IMR-90 (cell line): Measurements from ENCODE around the gene PLCG2. TPM values are rescaled to one million over a fixed set of nuclear protein-coding genes. Genes with fewer than 3 reads are reported as not detected.

Experiments used
- ATAC-seq: fragments of 200-7000 bp; cut with Tn5 transposase; 2 replicates; pipeline ENCODE4 v1.9.1; 2020; ENCODE audit warnings: low read depth, mild to moderate bottlenecking, moderate library complexity
- BruUV-seq: library from RNA; stranded (reverse); fragments of 400-500 nt; replicated peaks from 2 replicates; lab custom pipeline; 2021; lab: Mats Ljungman, UMichigan
- CTCF ChIA-PET: fragments of 300-600 bp; formaldehyde crosslinking; extraction: SDS; loops from one replicate; lab custom pipeline; 2021; ENCODE audit warnings: antibody characterized with exemption; lab: Yijun Ruan, JAX
- POLR2A ChIA-PET: fragments of 300-600 bp; sonication (Branson Sonifier 250); formaldehyde crosslinking; loops from one replicate; lab custom pipeline; 2022; ENCODE audit warnings: antibody characterized with exemption; ENCODE audit not compliant: unreplicated experiment; lab: Charles Lee
- DNase-seq: peaks from one replicate; pipeline ENCODE4 v3.0.0; 2013
- H2AFZ ChIP-seq: replicated peaks from 2 replicates; pipeline ENCODE3; 2013; ENCODE audit warnings: low read length, mild to moderate bottlenecking; ENCODE audit not compliant: poor library complexity
- H2AK5ac ChIP-seq: 2 replicates; pipeline ENCODE4 v1.6.1; 2013; ENCODE audit warnings: low read depth, low read length, inconsistent platforms
- H2AK9ac ChIP-seq: replicated peaks from 2 replicates; pipeline ENCODE3; 2013; ENCODE audit warnings: mild to moderate bottlenecking, low read depth, low read length, moderate library complexity; ENCODE audit not compliant: poor library complexity
- H2BK120ac ChIP-seq: 2 replicates; pipeline ENCODE4 v1.6.1; 2013; ENCODE audit warnings: low read depth, low read length, inconsistent platforms
- H2BK15ac ChIP-seq: 3 replicates; pipeline ENCODE4 v1.6.1; 2013; ENCODE audit warnings: low read depth, low read length, inconsistent platforms
- H2BK20ac ChIP-seq: 2 replicates; pipeline ENCODE4 v1.6.1; 2013; ENCODE audit warnings: low read depth, mild to moderate bottlenecking, inconsistent platforms, low read length, moderate library complexity
- H2BK5ac ChIP-seq: 2 replicates; pipeline ENCODE4 v1.6.1; 2013; ENCODE audit warnings: mild to moderate bottlenecking, low read depth, low read length, inconsistent platforms; ENCODE audit not compliant: poor library complexity, severe bottlenecking
- H3K14ac ChIP-seq: replicated peaks from 2 replicates; pipeline ENCODE4 v1.6.1; 2013; ENCODE audit warnings: low read depth, low read length, inconsistent platforms
- H3K18ac ChIP-seq: 2 replicates; pipeline ENCODE4 v1.6.1; 2013; ENCODE audit warnings: low read depth, low read length, control low read depth
- H3K23ac ChIP-seq: 2 replicates; pipeline ENCODE4 v1.6.1; 2013; ENCODE audit warnings: low read depth, low read length, inconsistent platforms
- H3K27ac ChIP-seq: 2 replicates; pipeline ENCODE4 v1.5.1; 2013; ENCODE audit warnings: mild to moderate bottlenecking, control low read depth, low read length; ENCODE audit not compliant: insufficient read depth
- H3K27me3 ChIP-seq: 2 replicates; pipeline ENCODE4 v1.6.1; 2013; ENCODE audit warnings: low read length; ENCODE audit not compliant: control insufficient read depth, insufficient read depth
- H3K36me3 ChIP-seq: 2 replicates; pipeline ENCODE4 v1.6.1; 2013; ENCODE audit warnings: low read length, mixed read lengths; ENCODE audit not compliant: control insufficient read depth, insufficient read depth
- H3K4ac ChIP-seq: 2 replicates; pipeline ENCODE4 v1.6.1; 2013; ENCODE audit warnings: low read depth, low read length, inconsistent platforms
- H3K4me1 ChIP-seq: 2 replicates; pipeline ENCODE4 v1.6.1; 2013; ENCODE audit warnings: low read length, mixed read lengths; ENCODE audit not compliant: control insufficient read depth, insufficient read depth
- H3K4me2 ChIP-seq: 2 replicates; pipeline ENCODE4 v1.6.1; 2013; ENCODE audit warnings: low read depth, mild to moderate bottlenecking, control low read depth, low read length, moderate library complexity
- H3K4me3 ChIP-seq: 2 replicates; pipeline ENCODE4 v1.5.1; 2013; ENCODE audit warnings: low read depth, mild to moderate bottlenecking, control low read depth, low read length, moderate library complexity; ENCODE audit not compliant: insufficient read depth
- H3K56ac ChIP-seq: 2 replicates; pipeline ENCODE4 v1.6.1; 2013; ENCODE audit warnings: low read length, inconsistent platforms; ENCODE audit not compliant: insufficient read depth; ENCODE audit errors: extremely low read depth
- H3K79me1 ChIP-seq, 2 experiments: 2 replicates each; pipeline ENCODE4 v1.6.1; 2013; ENCODE audit warnings: low read length in 2 of 2, inconsistent platforms in 1 of 2, low read depth in 1 of 2
- H3K9ac ChIP-seq: 2 replicates; pipeline ENCODE4 v1.6.1; 2013; ENCODE audit warnings: low read depth, low read length, control low read depth
- H3K9me1 ChIP-seq: 2 replicates; pipeline ENCODE4 v1.6.1; 2013; ENCODE audit warnings: low read length, inconsistent platforms; ENCODE audit not compliant: insufficient read depth
- H3K9me3 ChIP-seq: 2 replicates; pipeline ENCODE4 v1.6.1; 2013; ENCODE audit warnings: low read length; ENCODE audit not compliant: control insufficient read depth, insufficient read depth
- H4K20me1 ChIP-seq: 2 replicates; pipeline ENCODE4 v1.6.1; 2013; ENCODE audit warnings: low read length, inconsistent platforms; ENCODE audit not compliant: insufficient read depth
- H4K5ac ChIP-seq: 2 replicates; pipeline ENCODE4 v1.6.1; 2013; ENCODE audit warnings: mild to moderate bottlenecking, low read depth, low read length, control low read depth
- H4K8ac ChIP-seq, 2 experiments: 2 replicates each; pipeline ENCODE4 v1.6.1; 2013; ENCODE audit warnings: low read depth in 2 of 2, low read length in 2 of 2, control low read depth in 1 of 2, inconsistent platforms in 1 of 2
- H4K91ac ChIP-seq: 2 replicates; pipeline ENCODE4 v1.6.1; 2013; ENCODE audit warnings: low read depth, low read length, inconsistent platforms; ENCODE audit not compliant: insufficient read depth
- CEBPB ChIP-seq: IDR thresholded peaks from 2 replicates; pipeline ENCODE4 v1.6.1; 2012; ENCODE audit warnings: low read depth, low read length, improper control_type of control experiment
- CHD1 ChIP-seq: IDR thresholded peaks from 2 replicates; pipeline ENCODE4 v1.6.1; 2012; ENCODE audit warnings: low read depth, low read length, improper control_type of control experiment
- FOS ChIP-seq: fragments of 150-350 bp; IDR thresholded peaks from 2 replicates; pipeline ENCODE4 v1.6.1; 2016; ENCODE audit warnings: low read depth, low read length
- MAFK ChIP-seq: IDR thresholded peaks from 2 replicates; pipeline ENCODE4 v1.6.1; 2012; ENCODE audit warnings: low read depth, low read length, improper control_type of control experiment
- MXI1 ChIP-seq: IDR thresholded peaks from 2 replicates; pipeline ENCODE4 v1.6.1; 2012; ENCODE audit warnings: low read depth, mild to moderate bottlenecking, low read length, moderate library complexity, borderline replicate concordance
- NFE2L2 ChIP-seq: fragments of 150-350 bp; IDR thresholded peaks from 2 replicates; pipeline ENCODE4 v1.6.1; 2016; ENCODE audit warnings: low read depth, mild to moderate bottlenecking, low read length
- WGBS, 2 experiments: methylation state at CpG; one replicate each; pipeline versions ENCODE4 v1.1.5 to v1.1.7; 2013; ENCODE audit warnings: missing lambda C conversion rate in 2 of 2; ENCODE audit not compliant: insufficient read length in 1 of 2; ENCODE audit errors: extremely low coverage in 2 of 2; 5-methylcytosine and 5-hydroxymethylcytosine counted together
- dilution Hi-C: fragments of 300-500 bp; cut with HindIII; formaldehyde crosslinking; loops from one replicate; pipeline ENCODE4 v1.14.3; 2018; ENCODE audit warnings: low sequenced_read_pairs; ENCODE audit not compliant: unreplicated experiment
- in situ Hi-C: fragments of 300-500 bp; cut with MboI; formaldehyde crosslinking; loops from 3 replicates; pipeline ENCODE4 v1.14.3; 2019; ENCODE audit warnings: low sequenced_read_pairs, inconsistent platforms, mixed read lengths
- intact Hi-C: fragments of 100-400 bp; cut with micrococcal nuclease; formaldehyde crosslinking; loops from 2 replicates; pipeline ENCODE4 v1.10.0; 2022
- polyA plus RNA-seq, 3 experiments: library from polyadenylated mRNA; depleted of rRNA; stranded (reverse); fragments of >200 nt; gene quantifications; 2 replicates each; pipeline ENCODE4 v1.2.3, GENCODE V29; 2012; ENCODE audit warnings: low replicate concordance in 1 of 3
- total RNA-seq: library from RNA; depleted of rRNA; stranded (reverse); fragments of >200 nt; gene quantifications from 2 replicates; pipeline ENCODE4 v1.2.3, GENCODE V29; 2012
- TF ChIP-seq, protein P1 (sequence below): conservative IDR thresholded peaks from 2 replicates; pipeline ENCODE4 v1.5.1; 2012; ENCODE audit warnings: mild to moderate bottlenecking, low read depth, low read length, improper control_type of control experiment

PLCG2 gene
- total and polyA plus RNA-seq, 2 of the 4 experiments (the other 2 are of a cell fraction), result 0.14 to 0.18 TPM

DNA sequence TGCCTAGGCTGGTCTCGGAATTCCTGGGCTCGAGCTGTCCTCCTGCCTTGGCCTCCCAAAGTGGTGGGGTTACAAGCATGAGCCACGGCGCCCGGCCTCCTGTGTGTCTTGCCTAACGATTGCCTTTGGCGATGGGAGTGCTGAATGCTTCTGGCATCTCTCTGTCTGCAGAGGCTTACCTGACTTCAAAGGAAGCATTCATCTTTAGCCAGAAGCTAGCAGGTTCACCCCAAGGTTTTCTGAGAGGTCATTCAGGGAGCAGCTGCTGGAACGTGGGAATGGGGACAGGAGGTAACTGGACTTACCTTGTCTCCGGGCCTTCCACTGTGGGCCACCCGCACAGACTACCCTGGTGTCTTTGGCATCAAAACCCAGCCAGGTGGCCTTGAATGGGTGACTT is 54.7 kb downstream of the PLCG2 start:
- DNase-seq (no peak), ATAC-seq (no peak)
- Histone ChIP-seq H2AK9ac (no peak overlapping the region), H3K9me1 (no peaks in the 10 kb centered on the region), H3K27me3 (no peaks in the 10 kb centered on the region; the same call in 1 of the 2 replicates), H2BK20ac (no peak overlapping the region), H4K8ac (no peak overlapping the region), H2AFZ (no peak overlapping the region), H3K14ac (no peak overlapping the region), H3K9ac (no peak overlapping the region), H3K4me3 (no peak overlapping the region), H3K79me1 (no peaks in the 10 kb centered on the region), H3K56ac (no peak overlapping the region), H3K18ac (no peak overlapping the region), H4K91ac (no peak overlapping the region), H3K4me2 (no peak overlapping the region), H3K9me3 (no peaks in the 10 kb centered on the region), H2BK15ac (no peak overlapping the region), H4K5ac (no peak overlapping the region), H3K4ac (no peak overlapping the region), H2AK5ac (no peak overlapping the region), H4K20me1 (no peaks in the 10 kb centered on the region), H3K27ac (no peak overlapping the region), H2BK120ac (no peak overlapping the region), H3K36me3 (no peaks in the 10 kb centered on the region), H2BK5ac (no peak overlapping the region), H3K23ac (no peak overlapping the region), H3K4me1 (no peaks in the 10 kb centered on the region)
- dilution Hi-C loops (no loop called here), intact Hi-C loops (no loop called here), in situ Hi-C loops (no loop called here)
- CTCF ChIA-PET, result no interaction called here
- TF ChIP-seq FOS, result no peak
- TF ChIP-seq NFE2L2, result no peak
- no peak for TF ChIP-seq MAFK
- no peak for TF ChIP-seq CHD1
- no peak for TF ChIP-seq CEBPB
- no peak for TF ChIP-seq MXI1
- TF ChIP-seq, protein P1, sequence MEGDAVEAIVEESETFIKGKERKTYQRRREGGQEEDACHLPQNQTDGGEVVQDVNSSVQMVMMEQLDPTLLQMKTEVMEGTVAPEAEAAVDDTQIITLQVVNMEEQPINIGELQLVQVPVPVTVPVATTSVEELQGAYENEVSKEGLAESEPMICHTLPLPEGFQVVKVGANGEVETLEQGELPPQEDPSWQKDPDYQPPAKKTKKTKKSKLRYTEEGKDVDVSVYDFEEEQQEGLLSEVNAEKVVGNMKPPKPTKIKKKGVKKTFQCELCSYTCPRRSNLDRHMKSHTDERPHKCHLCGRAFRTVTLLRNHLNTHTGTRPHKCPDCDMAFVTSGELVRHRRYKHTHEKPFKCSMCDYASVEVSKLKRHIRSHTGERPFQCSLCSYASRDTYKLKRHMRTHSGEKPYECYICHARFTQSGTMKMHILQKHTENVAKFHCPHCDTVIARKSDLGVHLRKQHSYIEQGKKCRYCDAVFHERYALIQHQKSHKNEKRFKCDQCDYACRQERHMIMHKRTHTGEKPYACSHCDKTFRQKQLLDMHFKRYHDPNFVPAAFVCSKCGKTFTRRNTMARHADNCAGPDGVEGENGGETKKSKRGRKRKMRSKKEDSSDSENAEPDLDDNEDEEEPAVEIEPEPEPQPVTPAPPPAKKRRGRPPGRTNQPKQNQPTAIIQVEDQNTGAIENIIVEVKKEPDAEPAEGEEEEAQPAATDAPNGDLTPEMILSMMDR, result no peak
- WGBS, 2 experiments, result 71% methylated on average over 5 of the region's 10 CpGs; no CpG with 5 or more reads in 1 of the 2 experiments
- POLR2A ChIA-PET, result no interaction called here
- BruUV-seq, result no TSS peak
